Neuron (in vitro differentiated cells): Measurements from ENCODE around the gene COL26A1.

Experiments used
- H2AFZ ChIP-seq: one replicate; pipeline ENCODE4 v1.6.1; 2013; ENCODE audit warnings: low read depth, mild to moderate bottlenecking, inconsistent platforms, low read length, moderate library complexity
- H3K27me3 ChIP-seq: one replicate; pipeline ENCODE4 v1.6.1; 2013; ENCODE audit warnings: low read length; ENCODE audit not compliant: insufficient read depth
- H3K36me3 ChIP-seq: one replicate; pipeline ENCODE4 v1.6.1; 2013; ENCODE audit warnings: low read length; ENCODE audit not compliant: insufficient read depth
- H3K4me1 ChIP-seq: one replicate; pipeline ENCODE4 v1.6.1; 2013; ENCODE audit warnings: low read length; ENCODE audit not compliant: insufficient read depth
- H3K4me3 ChIP-seq: 2 replicates; pipeline ENCODE4 v1.5.1; 2013; ENCODE audit warnings: mild to moderate bottlenecking, low read length, moderate library complexity
- H3K9me3 ChIP-seq: one replicate; pipeline ENCODE4 v1.6.1; 2013; ENCODE audit warnings: low read length

Gene COL26A1

GRCh38 chr7:101543846-101544245 lies 181.2 kb downstream of the COL26A1 start:
- no peak overlapping the region for H3K4me3 ChIP-seq

DNA sequence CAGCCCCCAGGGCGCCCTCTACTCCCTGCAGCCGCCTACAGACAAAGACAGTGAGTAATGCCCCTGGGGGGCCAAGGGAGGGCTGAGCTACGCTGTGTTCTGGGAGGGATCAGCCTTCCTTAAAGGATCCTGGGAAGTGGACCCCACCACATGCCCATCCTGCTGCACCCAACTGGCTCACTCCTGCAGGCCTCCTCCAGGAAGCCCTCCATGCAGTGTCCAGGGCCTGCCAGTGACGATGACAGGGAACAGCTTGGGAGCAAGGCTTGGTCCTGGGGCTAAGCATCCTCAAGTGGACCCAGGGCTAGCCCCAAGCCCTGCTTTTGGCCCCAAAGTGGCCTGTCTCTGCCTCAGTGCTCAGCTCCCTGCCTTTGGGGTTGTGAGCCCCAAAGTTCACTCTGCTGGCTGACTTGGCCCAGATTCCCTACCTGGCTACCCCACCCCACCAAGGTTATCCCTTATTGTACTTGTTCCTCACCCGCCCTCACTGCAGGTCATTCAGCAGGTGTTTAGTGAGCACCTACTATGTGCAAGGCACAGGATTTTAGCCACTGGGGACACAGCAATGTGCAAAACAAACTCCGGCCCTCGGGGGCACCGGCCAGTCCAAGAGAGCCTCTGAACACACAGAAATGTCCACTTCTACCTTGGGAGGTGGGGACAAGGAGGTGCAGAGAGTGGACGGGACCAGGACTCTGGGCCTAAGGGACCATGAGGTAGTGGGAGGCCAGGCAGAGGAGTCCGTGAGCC lies 182.9 kb downstream of the COL26A1 start:
- Histone ChIP-seq H3K4me1 (peaks cover under 1% of the 10 kb centered on the region), H3K9me3 (no peaks in the 10 kb centered on the region), H3K36me3 (no peaks in the 10 kb centered on the region), H2AFZ (no peak overlapping the region), H3K4me3 (no peak overlapping the region), H3K27me3 (no peaks in the 10 kb centered on the region)

More at GRCh38 chr7:101543846-101544245, 181.2 kb downstream of the COL26A1 start:
- Histone ChIP-seq H3K4me1 (no peaks in the 10 kb centered on the region), H3K27me3 (no peaks in the 10 kb centered on the region), H3K36me3 (no peaks in the 10 kb centered on the region), H3K9me3 (no peaks in the 10 kb centered on the region), H2AFZ (no peak overlapping the region)

- Histone ChIP-seq H2AFZ (no peak overlapping the region), H3K4me1 (peaks cover 7% of the 10 kb centered on the region), H3K4me3 (no peak overlapping the region), H3K27me3 (no peaks in the 10 kb centered on the region), H3K9me3 (no peaks in the 10 kb centered on the region), H3K36me3 (no peaks in the 10 kb centered on the region)
Observed at GRCh38 chr7:101546308-101546936, 183.7 kb downstream of the COL26A1 start.

GRCh38 chr7:101547022-101547915 lies 184.6 kb downstream of the COL26A1 start:
- Histone ChIP-seq H3K9me3 (no peaks in the 10 kb centered on the region), H3K27me3 (no peaks in the 10 kb centered on the region), H2AFZ (no peak overlapping the region), H3K36me3 (no peaks in the 10 kb centered on the region), H3K4me1 (peaks cover 7% of the 10 kb centered on the region), H3K4me3 (no peak overlapping the region)

- no peak overlapping the region for H3K4me3 ChIP-seq
- no peaks in the 10 kb centered on the region for H3K9me3 ChIP-seq
- no peaks in the 10 kb centered on the region for H3K27me3 ChIP-seq
- peaks cover 7% of the 10 kb centered on the region for H3K4me1 ChIP-seq
- no peak overlapping the region for H2AFZ ChIP-seq
- H3K36me3 ChIP-seq = no peaks in the 10 kb centered on the region
Observed at GRCh38 chr7:101547916-101548661, 185.4 kb downstream of the COL26A1 start.

- Histone ChIP-seq H3K27me3 (no peaks in the 10 kb centered on the region), H3K4me3 (no peak overlapping the region), H2AFZ (no peak overlapping the region), H3K4me1 (peaks cover 7% of the 10 kb centered on the region), H3K36me3 (no peaks in the 10 kb centered on the region), H3K9me3 (no peaks in the 10 kb centered on the region)
Observed at GRCh38 chr7:101549734-101550133, 187.1 kb downstream of the COL26A1 start.

- no peak overlapping the region for H3K4me3 ChIP-seq
- H3K4me1 ChIP-seq = peaks cover 7% of the 10 kb centered on the region
- H3K27me3 ChIP-seq = no peaks in the 10 kb centered on the region
- no peak overlapping the region for H2AFZ ChIP-seq
- no peaks in the 10 kb centered on the region for H3K9me3 ChIP-seq
- no peaks in the 10 kb centered on the region for H3K36me3 ChIP-seq
Observed at GRCh38 chr7:101550641-101551541, 188.2 kb downstream of the COL26A1 start.

DNA sequence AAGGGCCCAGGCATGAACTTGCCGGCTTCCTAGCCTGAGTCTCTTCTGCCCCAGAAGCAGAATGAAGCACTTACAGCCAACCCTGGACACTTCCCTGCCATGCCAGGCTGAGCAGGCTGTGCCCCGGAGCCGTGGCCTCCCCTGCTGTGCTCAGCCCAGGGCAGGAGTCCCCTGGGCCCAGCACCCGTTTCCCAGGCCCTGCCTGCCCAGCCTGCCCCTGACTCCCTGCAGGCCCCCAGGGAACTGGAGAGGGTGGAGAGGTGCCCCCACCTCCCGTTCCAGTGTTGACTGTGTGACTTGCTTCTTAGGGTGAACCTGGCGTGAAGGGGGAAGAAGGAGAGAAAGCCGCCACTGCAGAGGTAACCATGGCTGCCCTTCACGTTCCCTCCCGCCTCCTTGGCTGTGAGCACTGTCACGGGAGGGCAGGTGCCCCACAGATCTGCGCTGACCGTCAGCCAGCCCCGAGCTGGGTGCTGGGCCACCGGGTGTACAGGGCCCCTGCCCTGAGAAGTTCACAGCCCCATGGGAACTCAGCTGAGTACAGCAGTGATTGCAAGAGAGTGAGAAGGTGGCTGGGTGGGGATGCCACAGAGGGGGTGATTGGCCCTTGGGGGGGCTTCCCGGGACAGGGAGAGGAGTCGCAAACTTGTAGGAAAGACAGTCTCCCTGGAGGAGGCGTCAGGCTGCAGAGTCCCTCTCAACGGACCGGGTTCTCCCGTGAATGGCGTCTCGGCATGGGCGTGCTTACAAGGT lies 190.5 kb downstream of the COL26A1 start:
- Histone ChIP-seq H3K4me1 (peaks cover 7% of the 10 kb centered on the region), H3K4me3 (no peak overlapping the region), H3K36me3 (no peaks in the 10 kb centered on the region), H3K27me3 (no peaks in the 10 kb centered on the region), H3K9me3 (no peaks in the 10 kb centered on the region), H2AFZ (no peak overlapping the region)

- H3K4me3 ChIP-seq = no peak overlapping the region
- H3K27me3 ChIP-seq = no peaks in the 10 kb centered on the region
- H3K9me3 ChIP-seq = no peaks in the 10 kb centered on the region
- H3K36me3 ChIP-seq = no peaks in the 10 kb centered on the region
- peaks cover 12% of the 10 kb centered on the region for H3K4me1 ChIP-seq
- no peak overlapping the region for H2AFZ ChIP-seq
Observed at GRCh38 chr7:101553771-101554445, 191.2 kb downstream of the COL26A1 start.

DNA sequence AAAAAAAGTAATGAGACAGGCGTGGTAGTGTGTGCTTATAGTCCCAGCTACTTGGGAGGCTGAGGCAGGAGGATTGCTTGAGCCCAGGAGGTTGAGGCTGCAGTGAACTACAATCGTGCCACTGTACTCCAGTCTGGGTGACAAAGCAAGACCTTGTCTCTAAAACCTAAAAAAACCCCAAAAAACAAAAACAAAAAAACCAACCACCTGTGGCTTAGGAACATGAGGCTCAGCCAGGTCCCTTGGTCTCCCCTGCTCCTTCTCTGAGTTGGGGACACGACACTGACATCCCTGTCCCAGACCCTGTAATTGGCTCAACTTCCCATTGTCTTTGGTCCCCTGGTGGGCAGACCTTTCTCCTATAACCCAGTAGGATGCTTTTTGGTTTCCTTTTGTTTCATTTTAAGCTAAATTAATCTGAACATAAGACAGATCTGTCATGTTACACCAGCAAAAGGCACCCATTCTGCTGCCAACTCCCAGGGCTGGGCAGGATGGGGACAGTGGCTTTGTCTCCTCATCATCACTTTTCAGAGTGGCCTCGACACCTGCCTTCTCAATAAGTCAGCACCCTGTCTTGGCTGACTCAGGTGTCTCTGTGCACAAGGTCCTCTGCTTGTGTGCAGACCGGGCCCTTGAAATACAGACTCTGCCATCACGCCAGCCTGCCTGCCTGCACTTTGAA lies 192.1 kb downstream of the COL26A1 start:
- no peaks in the 10 kb centered on the region for H3K36me3 ChIP-seq
- H2AFZ ChIP-seq = no peak overlapping the region
- H3K27me3 ChIP-seq = no peaks in the 10 kb centered on the region
- no peaks in the 10 kb centered on the region for H3K9me3 ChIP-seq
- H3K4me1 ChIP-seq = peaks cover 19% of the 10 kb centered on the region
- no peak overlapping the region for H3K4me3 ChIP-seq
